Measurements from ENCODE around the gene ABHD12. TPM values are rescaled to one million over a fixed set of nuclear protein-coding genes. Genes with fewer than 3 reads are reported as not detected.
"Not testable (repeated sequence)": the region's sequence is repeated elsewhere in the genome, so short reads cannot be mapped to it uniquely, and the experiment has no call there.

The ABHD12 gene
- 50.4 TPM for polyA plus RNA-seq (ENCODE audit: insufficient read length)
- long read RNA-seq, donor 1, transcript ABHD12-201 (13 exons, 2,117 nt), result major isoform, 13 of 16 reads
- long read RNA-seq, donor 1, partial matches to known transcripts, result 0 of 16 reads
- long read RNA-seq, donor 1, other reads (novel, unspliced or antisense), result 0 of 16 reads
- long read RNA-seq, donor 2, transcript ABHD12-201 (13 exons, 2,117 nt), result major isoform, 5 of 6 reads
- long read RNA-seq, donor 2, partial matches to known transcripts, result 0 of 6 reads
- long read RNA-seq, donor 2, other reads (novel, unspliced or antisense), result 0 of 6 reads
- long read RNA-seq, donor 3, transcript ABHD12-201 (13 exons, 2,117 nt), result major isoform, 11 of 12 reads
- long read RNA-seq, donor 3, partial matches to known transcripts, result 0 of 12 reads
- long read RNA-seq, donor 3, other reads (novel, unspliced or antisense), result 0 of 12 reads
- long read RNA-seq, donor 4, result 0 reads
- long read RNA-seq, donor 5, transcript ABHD12-201 (13 exons, 2,117 nt), result major isoform, 13 of 32 reads
- long read RNA-seq, donor 5, partial matches to known transcripts, result 0 of 32 reads
- long read RNA-seq, donor 5, other reads (novel, unspliced or antisense), result 15 of 32 reads
- long read RNA-seq, donor 6, transcript ABHD12-201 (13 exons, 2,117 nt), result major isoform, 11 of 12 reads
- long read RNA-seq, donor 6, partial matches to known transcripts, result 0 of 12 reads
- long read RNA-seq, donor 6, other reads (novel, unspliced or antisense), result 0 of 12 reads
- long read RNA-seq, donor 7, transcript ABHD12-201 (13 exons, 2,117 nt), result major isoform, 11 of 13 reads
- long read RNA-seq, donor 7, partial matches to known transcripts, result 0 of 13 reads
- long read RNA-seq, donor 7, other reads (novel, unspliced or antisense), result 0 of 13 reads
- long read RNA-seq, donor 8, transcript ABHD12-201 (13 exons, 2,117 nt), result major isoform, 9 of 11 reads
- long read RNA-seq, donor 8, partial matches to known transcripts, result 0 of 11 reads
- long read RNA-seq, donor 8, other reads (novel, unspliced or antisense), result 0 of 11 reads

GRCh38 chr20:25390538-25391528 is at the start of gene ABHD12:
TSS of gene ABHD12 (minus strand) at chr20:25390835. CDS start at chr20:25390703, 132 bp downstream.
- DNase-seq, result peak; percentile 95

- no peak for DNase-seq
Observed at GRCh38 chr20:25439328-25439727, 48.7 kb upstream of the ABHD12 start.

- DNase-seq, result peak; percentile 4
Observed at GRCh38 chr20:25437153-25437581, 46.5 kb upstream of the ABHD12 start.

GRCh38 chr20:25424536-25424935 is 33.9 kb upstream of the ABHD12 start:
- DNase-seq, result no peak

- no peak for DNase-seq
Observed at GRCh38 chr20:25422032-25422431, 31.4 kb upstream of the ABHD12 start.

- no peak for DNase-seq
Observed at GRCh38 chr20:25421102-25421501, 30.5 kb upstream of the ABHD12 start.

GRCh38 chr20:25418776-25419175 is 28.1 kb upstream of the ABHD12 start:
- no peak for DNase-seq

- no peak for DNase-seq
Observed at GRCh38 chr20:25408890-25409289, 18.3 kb upstream of the ABHD12 start.

- no peak for DNase-seq
Observed at GRCh38 chr20:25408170-25408547, 17.5 kb upstream of the ABHD12 start.

- DNase-seq, result peak; percentile 93
Observed at GRCh38 chr20:25407311-25408169, 16.9 kb upstream of the ABHD12 start, which contains the start of gene GINS1. TSS of gene GINS1 (plus strand) at chr20:25407673. CDS start at chr20:25407821, 148 bp downstream.

GRCh38 chr20:25402583-25402982 is 11.9 kb upstream of the ABHD12 start:
- DNase-seq, result no peak

- not testable (repeated sequence) for DNase-seq
Observed at GRCh38 chr20:25400291-25400732, 9.7 kb upstream of the ABHD12 start.

GRCh38 chr20:25399037-25399430 is 8.4 kb upstream of the ABHD12 start:
- peak; percentile 64 for DNase-seq

GRCh38 chr20:25398376-25399036 is 7.9 kb upstream of the ABHD12 start:
- no peak for DNase-seq

- DNase-seq, result no peak
Observed at GRCh38 chr20:25397821-25398220, 7.2 kb upstream of the ABHD12 start.

GRCh38 chr20:25397096-25397495 is 6.5 kb upstream of the ABHD12 start:
- DNase-seq, result no peak

- no peak for DNase-seq
Observed at GRCh38 chr20:25394996-25395395, 4.4 kb upstream of the ABHD12 start.

- no peak for DNase-seq
Observed at GRCh38 chr20:25394276-25394675, 3.6 kb upstream of the ABHD12 start.

GRCh38 chr20:25389858-25390537 is 637 bp downstream of the ABHD12 start:
- DNase-seq, result peak; percentile 38

All from left kidney (tissue), 8 donors.